ENCODE results near the gene SMC3.
"Not testable (repeated sequence)": the region's sequence is repeated elsewhere in the genome, so short reads cannot be mapped to it uniquely, and the experiment has no call there.

Gene SMC3

DNA sequence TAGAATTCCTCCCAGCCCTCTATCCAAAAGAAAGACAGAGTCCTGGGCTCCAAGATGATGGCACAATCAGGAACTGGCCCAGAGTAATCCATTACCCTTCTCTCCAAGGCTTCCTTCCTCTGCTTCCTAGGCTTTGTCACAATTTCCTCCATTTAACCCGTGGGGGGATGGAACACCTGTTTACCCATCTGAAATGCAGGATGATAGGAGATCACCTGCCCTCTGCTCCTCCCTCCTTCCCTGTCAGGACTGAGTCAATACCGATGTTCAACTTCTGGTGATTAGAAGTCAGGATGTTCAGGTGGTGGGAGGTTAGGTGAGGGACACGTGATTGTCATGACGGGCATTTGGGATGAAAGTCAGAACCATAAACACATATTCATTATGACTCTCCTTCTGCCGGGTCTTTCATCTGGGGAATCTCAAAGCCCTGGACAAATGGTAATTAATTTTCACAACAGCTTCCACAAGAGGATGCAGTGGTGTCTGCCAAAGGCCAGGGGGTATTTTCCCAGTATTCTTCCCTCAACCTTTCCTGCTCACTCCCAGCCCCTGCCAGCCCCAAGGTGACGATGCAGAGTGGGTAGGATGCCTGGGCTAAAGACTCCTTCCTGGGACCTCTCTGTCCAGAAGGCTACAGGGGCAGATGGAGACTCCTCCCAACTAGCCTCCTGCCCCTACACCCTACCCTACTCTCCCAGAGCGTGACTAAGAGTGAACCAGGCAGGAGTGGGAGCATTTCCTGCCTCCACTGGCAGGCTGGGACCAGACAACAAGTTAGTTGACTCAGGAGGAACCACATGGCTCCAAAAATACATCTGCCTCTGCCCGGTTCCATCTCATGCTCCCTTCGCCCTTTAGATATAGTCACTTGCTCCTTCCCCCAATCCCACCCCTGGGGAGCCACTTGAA, 41.9 kb upstream of the SMC3 start:
- Mint-ChIP-seq H3K27ac (no peak overlapping the region), H3K4me3 (no peak overlapping the region), H3K27me3 (ENCODE audit: low read depth) (peaks cover 25% of the 10 kb centered on the region), H3K36me3 (ENCODE audit: low read depth) (no peaks in the 10 kb centered on the region), H3K4me1 (no peaks in the 10 kb centered on the region), H3K9me3 (no peaks in the 10 kb centered on the region)
- TF ChIP-seq, protein P1, sequence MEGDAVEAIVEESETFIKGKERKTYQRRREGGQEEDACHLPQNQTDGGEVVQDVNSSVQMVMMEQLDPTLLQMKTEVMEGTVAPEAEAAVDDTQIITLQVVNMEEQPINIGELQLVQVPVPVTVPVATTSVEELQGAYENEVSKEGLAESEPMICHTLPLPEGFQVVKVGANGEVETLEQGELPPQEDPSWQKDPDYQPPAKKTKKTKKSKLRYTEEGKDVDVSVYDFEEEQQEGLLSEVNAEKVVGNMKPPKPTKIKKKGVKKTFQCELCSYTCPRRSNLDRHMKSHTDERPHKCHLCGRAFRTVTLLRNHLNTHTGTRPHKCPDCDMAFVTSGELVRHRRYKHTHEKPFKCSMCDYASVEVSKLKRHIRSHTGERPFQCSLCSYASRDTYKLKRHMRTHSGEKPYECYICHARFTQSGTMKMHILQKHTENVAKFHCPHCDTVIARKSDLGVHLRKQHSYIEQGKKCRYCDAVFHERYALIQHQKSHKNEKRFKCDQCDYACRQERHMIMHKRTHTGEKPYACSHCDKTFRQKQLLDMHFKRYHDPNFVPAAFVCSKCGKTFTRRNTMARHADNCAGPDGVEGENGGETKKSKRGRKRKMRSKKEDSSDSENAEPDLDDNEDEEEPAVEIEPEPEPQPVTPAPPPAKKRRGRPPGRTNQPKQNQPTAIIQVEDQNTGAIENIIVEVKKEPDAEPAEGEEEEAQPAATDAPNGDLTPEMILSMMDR (IDR thresholded peaks at IDR 0.05; ENCODE audit: unreplicated experiment in 3 of 3) = no peak

DNA sequence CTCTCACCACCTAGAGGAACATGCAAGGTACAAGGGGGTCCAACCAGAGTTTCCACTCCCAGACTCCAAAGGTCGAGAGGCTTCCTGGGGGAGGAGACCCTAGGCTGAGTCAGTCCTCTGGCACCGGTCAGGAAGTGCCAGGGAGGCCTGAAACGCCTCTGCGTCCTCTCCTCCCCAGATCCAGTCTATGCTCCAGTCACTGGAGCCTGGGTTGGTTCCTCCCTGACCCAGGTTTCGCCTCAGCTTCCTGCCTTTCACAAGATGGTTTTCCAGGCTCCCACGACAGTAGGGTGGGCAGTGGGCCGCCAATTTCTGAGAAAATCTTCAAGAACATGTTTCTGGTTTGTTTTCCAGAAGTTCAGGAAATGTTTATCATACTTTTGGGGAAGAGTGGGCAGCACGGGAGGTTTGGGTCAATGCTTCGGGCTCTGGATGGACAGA, 39.7 kb upstream of the SMC3 start:
- Mint-ChIP-seq H3K9me3 (no peaks in the 10 kb centered on the region), H3K27ac (peak overlapping the region in 1 of 3 experiments; percentile 2), H3K36me3 (ENCODE audit: low read depth) (no peaks in the 10 kb centered on the region), H3K4me3 (no peak overlapping the region), H3K27me3 (ENCODE audit: low read depth) (peaks cover 31% of the 10 kb centered on the region), H3K4me1 (no peaks in the 10 kb centered on the region)
- TF ChIP-seq, protein P1 (IDR thresholded peaks at IDR 0.05; ENCODE audit: unreplicated experiment in 3 of 3) = no peak

DNA sequence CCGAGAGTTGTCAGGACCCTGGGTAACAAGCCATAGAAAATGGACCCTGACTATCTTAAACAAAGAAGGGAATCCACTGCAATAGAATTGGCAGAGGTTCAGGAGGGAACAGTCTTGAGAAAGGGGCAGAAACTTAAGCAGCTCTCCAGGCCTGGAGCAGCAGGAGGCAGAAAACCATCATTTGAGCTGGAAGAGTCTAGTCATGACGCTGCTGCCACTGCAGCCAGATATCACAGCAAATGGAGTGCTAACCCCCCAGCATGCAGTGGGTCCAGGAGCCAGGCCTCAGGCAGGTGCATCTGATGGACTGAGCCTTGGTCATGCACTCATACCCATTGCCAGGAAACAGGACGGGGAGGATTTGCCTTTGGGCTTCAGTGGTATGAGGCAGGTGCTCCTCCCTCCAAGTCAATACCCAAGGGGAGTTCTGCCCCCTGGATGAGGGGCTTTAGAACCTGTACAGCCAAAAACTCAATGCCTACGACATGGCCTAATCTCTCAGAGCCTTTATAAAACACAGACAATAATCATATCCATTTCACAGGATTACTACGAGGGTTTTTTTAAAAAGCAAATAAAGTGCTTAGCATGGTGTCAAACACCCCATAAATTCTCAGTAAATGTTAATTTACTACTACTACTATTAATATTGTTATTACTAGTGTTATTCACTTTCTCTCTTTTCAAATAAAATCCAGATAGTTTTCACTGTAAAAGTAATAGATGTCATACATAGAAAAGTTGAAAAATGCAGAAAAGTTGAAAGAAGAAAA, 39.1 kb upstream of the SMC3 start:
- Mint-ChIP-seq H3K9me3 (no peaks in the 10 kb centered on the region), H3K27me3 (ENCODE audit: low read depth) (peaks cover 31% of the 10 kb centered on the region), H3K4me1 (no peaks in the 10 kb centered on the region), H3K36me3 (ENCODE audit: low read depth) (no peaks in the 10 kb centered on the region), H3K4me3 (no peak overlapping the region), H3K27ac (peak overlapping the region in 1 of 3 experiments; percentile 2)
- TF ChIP-seq, protein P1 (IDR thresholded peaks at IDR 0.05; ENCODE audit: unreplicated experiment in 3 of 3) = no peak

DNA sequence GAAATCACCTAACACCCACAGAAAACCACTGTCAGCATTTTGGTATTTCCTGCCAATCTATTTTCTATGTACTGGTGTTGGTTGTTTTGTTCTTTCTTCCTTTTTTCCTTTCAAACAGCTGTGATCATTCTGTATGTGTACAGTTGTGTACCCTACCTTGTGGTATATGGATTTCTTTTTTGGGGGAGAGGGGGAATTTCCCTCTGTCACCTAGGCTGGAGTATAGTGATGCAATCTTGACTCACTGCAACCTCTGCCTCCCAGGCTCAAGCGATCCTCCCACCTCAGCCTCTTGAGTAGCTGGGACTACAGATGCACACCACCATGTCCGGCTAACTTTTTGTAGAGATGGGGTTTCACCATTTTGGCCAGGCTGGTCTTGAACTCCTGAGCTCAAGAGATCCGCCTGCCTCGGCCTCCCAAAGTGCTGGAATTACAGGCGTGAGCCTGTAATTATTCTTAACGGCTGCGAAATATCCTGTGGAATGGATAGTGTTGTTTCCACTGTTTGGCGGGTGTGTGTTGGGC, 38.4 kb upstream of the SMC3 start:
- H3K27ac Mint-ChIP-seq; H3K9me3 Mint-ChIP-seq; H3K4me3 Mint-ChIP-seq; H3K4me1 Mint-ChIP-seq; H3K36me3 Mint-ChIP-seq (ENCODE audit: low read depth): not testable (repeated sequence)
- peaks cover 31% of the 10 kb centered on the region for H3K27me3 Mint-ChIP-seq (ENCODE audit: low read depth)

DNA sequence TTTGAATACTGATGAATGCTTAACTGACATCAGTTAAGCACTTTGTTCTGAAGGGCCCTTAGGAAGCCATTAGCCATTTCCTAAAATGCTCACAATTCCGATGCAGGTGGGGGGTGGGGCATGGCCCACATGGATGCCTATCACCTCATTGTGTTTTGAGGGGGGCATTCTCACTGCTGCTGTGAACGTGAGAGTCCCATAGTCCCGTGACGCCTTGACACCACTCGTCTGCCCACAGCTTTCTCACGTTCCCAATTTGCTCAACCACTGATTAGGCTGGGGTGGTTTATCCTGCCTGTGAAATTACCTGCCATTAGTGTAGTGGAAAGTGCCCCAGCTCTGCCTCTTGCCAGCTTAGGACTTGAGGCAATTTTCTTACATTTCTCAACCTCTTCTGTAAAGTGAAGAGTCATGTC, 37.9 kb upstream of the SMC3 start:
- Mint-ChIP-seq H3K36me3 (ENCODE audit: low read depth) (no peaks in the 10 kb centered on the region), H3K4me3 (no peak overlapping the region), H3K4me1 (no peaks in the 10 kb centered on the region), H3K27me3 (ENCODE audit: low read depth) (peaks cover 31% of the 10 kb centered on the region), H3K9me3 (no peaks in the 10 kb centered on the region), H3K27ac (no peak overlapping the region)
- TF ChIP-seq, protein P1 (IDR thresholded peaks at IDR 0.05; ENCODE audit: unreplicated experiment in 3 of 3) = no peak

DNA sequence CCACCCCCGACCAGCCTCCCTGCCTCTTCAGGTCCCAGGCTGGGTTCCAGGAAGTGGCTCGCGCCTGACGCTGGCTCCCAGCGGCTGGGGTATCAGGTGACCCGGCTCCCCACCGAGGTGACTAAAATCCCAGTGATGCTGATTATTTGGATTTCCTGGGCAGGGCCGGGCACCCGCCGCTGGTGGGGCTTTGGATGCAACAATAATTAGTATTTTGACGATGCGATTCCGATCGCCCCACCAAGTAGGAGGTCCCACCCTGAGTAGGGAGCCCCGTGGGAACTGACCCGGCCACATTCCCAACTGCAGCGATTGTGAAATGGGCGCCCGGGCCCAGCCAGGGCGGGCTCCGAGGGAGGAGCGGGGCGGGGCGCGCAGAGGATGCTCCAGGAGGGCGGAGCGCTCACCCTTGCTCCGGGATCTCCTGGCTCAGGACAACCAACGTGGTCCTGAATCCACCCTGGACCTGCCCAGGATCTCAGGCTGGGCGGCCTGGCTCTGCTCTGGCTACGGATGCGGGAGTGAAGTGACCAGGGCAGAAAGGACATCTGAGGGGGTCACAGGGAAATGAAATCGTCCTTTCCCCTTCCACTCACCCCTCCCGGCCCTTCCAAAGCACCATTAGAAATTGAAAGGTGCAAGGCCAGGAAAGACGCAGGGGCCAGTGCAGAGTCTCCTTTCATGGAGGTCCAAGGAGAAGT, 37.2 kb upstream of the SMC3 start:
- Mint-ChIP-seq H3K36me3 (ENCODE audit: low read depth) (no peaks in the 10 kb centered on the region), H3K27ac (no peak overlapping the region), H3K9me3 (no peaks in the 10 kb centered on the region), H3K4me3 (peak overlapping the region in 1 of 3 experiments; percentile 54), H3K4me1 (no peaks in the 10 kb centered on the region), H3K27me3 (ENCODE audit: low read depth) (peaks cover 34% of the 10 kb centered on the region)
- TF ChIP-seq, protein P1 (IDR thresholded peaks at IDR 0.05; ENCODE audit: unreplicated experiment in 3 of 3) = no peak

Measured in nephron (organoid).